Lung (tissue), 12 donors: ENCODE results near the gene DDX41. TPM values are rescaled to one million over a fixed set of nuclear protein-coding genes. Genes with fewer than 3 reads are reported as not detected.

Experiments used
- ATAC-seq: fragments of 200-7000 bp; cut with Tn5 transposase; one replicate; pipeline ENCODE4 v1.9.1; 2020; ENCODE audit warnings: moderate number of reproducible peaks; ENCODE audit not compliant: insufficient read depth, low FRiP score
- DNase-seq, 3 donors: peaks; one replicate each; pipeline ENCODE4 v3.0.0-alpha.2; 2013 to 2017
- H3K27ac ChIP-seq, 2 donors: one replicate each; pipeline ENCODE4 v1.5.1; 2013; ENCODE audit warnings: mild to moderate bottlenecking in 2 of 2, moderate library complexity in 2 of 2, control low read depth in 1 of 2, inconsistent platforms in 1 of 2, low read depth in 1 of 2, low read length in 1 of 2
- H3K27me3 ChIP-seq, 3 donors: one replicate each; pipeline ENCODE4 v1.5.1; 2013; ENCODE audit warnings: low read length in 2 of 3; ENCODE audit not compliant: control insufficient read depth in 3 of 3, insufficient read depth in 3 of 3
- H3K36me3 ChIP-seq, 4 donors: one replicate each; pipeline ENCODE4 v1.5.1; 2013; ENCODE audit warnings: low read length in 4 of 4, mild to moderate bottlenecking in 1 of 4, moderate library complexity in 1 of 4; ENCODE audit not compliant: control insufficient read depth in 4 of 4, insufficient read depth in 4 of 4
- H3K4me1 ChIP-seq, 5 donors: one replicate each; pipeline ENCODE4 v1.5.1; 2013; ENCODE audit warnings: low read length in 5 of 5, mild to moderate bottlenecking in 2 of 5, moderate library complexity in 1 of 5; ENCODE audit not compliant: control insufficient read depth in 5 of 5, insufficient read depth in 5 of 5
- H3K4me3 ChIP-seq: one replicate; pipeline ENCODE4 v1.5.1; 2013; ENCODE audit warnings: mild to moderate bottlenecking, control low read depth, moderate library complexity
- H3K9ac ChIP-seq, 2 donors: one replicate each; pipeline ENCODE4 v1.5.1; 2013; ENCODE audit warnings: low read length in 2 of 2, control low read depth in 1 of 2; ENCODE audit not compliant: insufficient read depth in 1 of 2
- H3K9me3 ChIP-seq, 4 donors: one replicate each; pipeline ENCODE4 v1.5.1; 2013; ENCODE audit warnings: low read length in 3 of 4, mild to moderate bottlenecking in 1 of 4, moderate library complexity in 1 of 4; ENCODE audit not compliant: control insufficient read depth in 4 of 4, insufficient read depth in 3 of 4
- CTCF ChIP-seq: IDR thresholded peaks from 2 replicates; pipeline ENCODE4 v1.5.1; 2012; ENCODE audit warnings: mild to moderate bottlenecking; ENCODE audit errors: control extremely low read depth, extremely low read depth
- WGBS, 2 donors: extraction: QIAGEN DNeasy Blood & Tissue Kit; methylation state at CpG; one replicate each; pipeline ENCODE4 v1.1.7; 2013; 5-methylcytosine and 5-hydroxymethylcytosine counted together
- polyA plus RNA-seq, 2 donors: library from polyadenylated mRNA; stranded (reverse); fragments of 200-250 nt; gene quantifications; one replicate each; pipeline ENCODE4 v1.2.1, GENCODE V29; 2013
- total RNA-seq, 2 donors: library from RNA; depleted of rRNA in 1 of 2; stranded (reverse); fragments of >200 nt in 1 of 2; gene quantifications; one replicate each; pipeline ENCODE4 v1.2.1, GENCODE V29; 2014 to 2021
- donor health status: control.
- donor health status: control.
- donor health status: Bipolar disorder and iron deficiency.
- donor health status: healthy.
- donor health status: DM: yes; HTN: yes; CAD: no.

The DDX41 gene
- total and polyA plus RNA-seq, 4 donors: 63.2 to 110 (median 73.6) TPM

GRCh38 chr5:177508837-177509236 lies 7.9 kb downstream of the DDX41 start:
- Histone ChIP-seq H3K27me3 (no peaks in the 10 kb centered on the region), H3K4me1 (peaks cover 0 to 5% (median 0%) of the 10 kb centered on the region in 5 donors), H3K9ac (no peak overlapping the region), H3K9me3 (no peaks in the 10 kb centered on the region), H3K4me3 (peak overlapping the region; percentile 2), H3K36me3 (peaks cover 7 to 43% (median 20%) of the 10 kb centered on the region in 4 donors), H3K27ac (peak overlapping the region in 1 of 2 donors; percentile 78)
- no peak for TF ChIP-seq CTCF
- 34 to 36% methylated on average over 6 to 8 of the region's 8 CpGs for WGBS, 2 donors
- ATAC-seq: no peak
- DNase-seq: no peak

- H3K4me3 ChIP-seq: no peak overlapping the region
- 45 to 80% methylated on average over 17 to 26 of the region's 26 CpGs for WGBS, 2 donors
- peaks cover 0 to 5% (median 0%) of the 10 kb centered on the region in 5 donors for H3K4me1 ChIP-seq
- H3K36me3 ChIP-seq: peaks cover under 1 to 36% (median 18%) of the 10 kb centered on the region in 4 donors
- ATAC-seq (no peak), DNase-seq (no peak)
- H3K9me3 ChIP-seq: no peaks in the 10 kb centered on the region
- peak overlapping the region in 1 of 2 donors; percentile 78 for H3K27ac ChIP-seq
- H3K27me3 ChIP-seq: no peaks in the 10 kb centered on the region
- H3K9ac ChIP-seq: no peak overlapping the region
- no peak for TF ChIP-seq CTCF
Measured at GRCh38 chr5:177508221-177508611, 8.5 kb downstream of the DDX41 start.

GRCh38 chr5:177507596-177508220 lies 9.1 kb downstream of the DDX41 start:
- Histone ChIP-seq H3K9me3 (no peaks in the 10 kb centered on the region), H3K9ac (no peak overlapping the region), H3K27me3 (no peaks in the 10 kb centered on the region), H3K4me1 (peaks cover 0 to 5% (median 0%) of the 10 kb centered on the region in 5 donors), H3K36me3 (peaks cover 0 to 31% (median 14%) of the 10 kb centered on the region in 4 donors), H3K27ac (no peak overlapping the region), H3K4me3 (no peak overlapping the region)
- WGBS, 2 donors: 35 to 72% methylated on average over 17 of the region's 17 CpGs
- no peak for ATAC-seq
- DNase-seq: no peak
- TF ChIP-seq CTCF: no peak
